HepG2 (cell line): ENCODE results near the gene DLG3. TPM values are rescaled to one million over a fixed set of nuclear protein-coding genes. Genes with fewer than 3 reads are reported as not detected.

Experiments used
- ATAC-seq: fragments of 200-7000 bp; cut with Tn5 transposase; 3 replicates; pipeline ENCODE4 v1.9.1; 2020; ENCODE audit warnings: mild to moderate bottlenecking, moderate library complexity
- BruUV-seq: library from RNA; stranded (reverse); fragments of 400-500 nt; replicated peaks from 2 replicates; lab custom pipeline; 2021; lab: Mats Ljungman, UMichigan
- CTCF ChIA-PET: fragments of 300-600 bp; formaldehyde crosslinking; extraction: SDS; loops from one replicate; lab custom pipeline; 2021; ENCODE audit warnings: low total read pairs, inconsistent platforms, low intra/inter-chr PET ratio; lab: Yijun Ruan, JAX
- POLR2A ChIA-PET: fragments of 350-600 bp; sonication (Branson Sonifier 250); formaldehyde crosslinking; loops from one replicate; lab custom pipeline; 2020; ENCODE audit warnings: antibody characterized with exemption, inconsistent platforms; lab: Yijun Ruan, JAX
- DNase-seq: peaks from one replicate; pipeline ENCODE4 v3.0.0-alpha.2; 2015; ENCODE audit warnings: low spot score
- FAIRE-seq: peaks from 3 replicates; lab custom pipeline; 2011; peaks lifted over from hg19 to GRCh38; lab: Jason Lieb, UNC
- H2AFZ ChIP-seq: one replicate; pipeline ENCODE4 v1.6.1; 2011; ENCODE audit warnings: low read length, inconsistent platforms
- H3K27ac ChIP-seq: fragments of 300-600 bp; 3 replicates; pipeline ENCODE4 v1.8.0; 2011; ENCODE audit warnings: mixed run types, mild to moderate bottlenecking, mixed read lengths, low read length, inconsistent platforms; ENCODE audit not compliant: insufficient read depth; ENCODE audit errors: extremely low read length
- H3K27me3 ChIP-seq, 2 experiments: fragments of 200-600 bp in 1 of 2; 2 replicates in 1 of 2; 3 replicates in 1 of 2; pipeline versions ENCODE4 v1.6.0 to v1.8.0; 2011; ENCODE audit warnings: low read length in 2 of 2, mild to moderate bottlenecking in 2 of 2, moderate library complexity in 2 of 2, inconsistent platforms in 1 of 2; ENCODE audit not compliant: insufficient read depth in 2 of 2, control insufficient read depth in 1 of 2
- H3K36me3 ChIP-seq, 2 experiments: fragments of 200-600 bp in 1 of 2; replicated peaks in 1 of 2; 2 replicates in 1 of 2; 3 replicates in 1 of 2; pipeline versions ENCODE4 v1.5.1 to v1.8.0; 2011; ENCODE audit warnings: low read length in 2 of 2, inconsistent platforms in 1 of 2; ENCODE audit not compliant: insufficient read depth in 2 of 2, control insufficient read depth in 1 of 2
- H3K4me1 ChIP-seq: 2 replicates; pipeline ENCODE4 v1.5.1; 2012; ENCODE audit warnings: low read length, inconsistent platforms; ENCODE audit not compliant: insufficient read depth
- H3K4me2 ChIP-seq: 2 replicates; pipeline ENCODE4 v1.6.0; 2011; ENCODE audit warnings: low read depth, low read length, inconsistent platforms
- H3K4me3 ChIP-seq, 3 experiments: fragments of 200-600 bp in 1 of 3; sonication (generic), shearing (Covaris generic) in 1 of 3; replicated peaks in 1 of 3; 2 replicates each; pipeline ENCODE4 v1.5.1; 2011 to 2016; ENCODE audit warnings: low read length in 3 of 3, inconsistent platforms in 2 of 3, low read depth in 2 of 3, mild to moderate bottlenecking in 2 of 3, control low read depth in 1 of 3, mixed read lengths in 1 of 3; ENCODE audit not compliant: insufficient read depth in 1 of 3
- H3K79me2 ChIP-seq: one replicate; pipeline ENCODE4 v1.6.1; 2011; ENCODE audit warnings: low read length, inconsistent platforms; ENCODE audit not compliant: insufficient read depth
- H3K9ac ChIP-seq: 2 replicates; pipeline ENCODE4 v1.6.0; 2011; ENCODE audit warnings: mild to moderate bottlenecking, low read depth, low read length, inconsistent platforms; ENCODE audit not compliant: insufficient read depth
- H3K9me3 ChIP-seq: 2 replicates; pipeline ENCODE4 v1.5.1; 2012; ENCODE audit warnings: mild to moderate bottlenecking, low read length
- H4K20me1 ChIP-seq: 2 replicates; pipeline ENCODE4 v1.6.0; 2011; ENCODE audit warnings: inconsistent platforms, mild to moderate bottlenecking, low read length, moderate library complexity; ENCODE audit not compliant: insufficient read depth
- ASH2L ChIP-seq: fragments of 300-600, 200-600 bp; sonication (generic); IDR thresholded peaks from 2 replicates; pipeline ENCODE4 v1.7.0; 2017; ENCODE audit warnings: low read depth, mild to moderate bottlenecking, moderate library complexity, mixed read lengths, low read length; ENCODE audit not compliant: insufficient read length
- DZIP1 ChIP-seq: sonication (generic); formaldehyde crosslinking; IDR thresholded peaks from 2 replicates; pipeline ENCODE4 v1.5.0; 2020; ENCODE audit warnings: mild to moderate bottlenecking, missing genetic modification reagents
- EEA1 ChIP-seq: sonication (generic); formaldehyde crosslinking; IDR thresholded peaks from 2 replicates; pipeline ENCODE4 v1.5.1; 2020; ENCODE audit warnings: mild to moderate bottlenecking, missing genetic modification reagents, borderline replicate concordance
- GABPA ChIP-seq, 2 experiments: IDR thresholded peaks; 2 replicates each; pipeline ENCODE4 v1.6.1; 2011 to 2016; ENCODE audit warnings: low read depth in 2 of 2, low read length in 1 of 2, missing biosample characterization in 1 of 2, missing genetic modification characterization in 1 of 2
- HNF4G ChIP-seq, 2 experiments: sonication (generic) in 1 of 2; formaldehyde crosslinking in 1 of 2; IDR thresholded peaks; 2 replicates each; pipeline versions ENCODE4 v1.4.0 to v1.6.1; 2011 to 2020; ENCODE audit warnings: borderline replicate concordance in 2 of 2, low read depth in 2 of 2, mild to moderate bottlenecking in 2 of 2, low read length in 1 of 2, missing genetic modification reagents in 1 of 2, moderate library complexity in 1 of 2
- NFE2 ChIP-seq: sonication (generic); formaldehyde crosslinking; IDR thresholded peaks from 2 replicates; pipeline ENCODE4 v1.4.0; 2020; ENCODE audit warnings: missing genetic modification reagents
- SATB2 ChIP-seq: sonication (generic); formaldehyde crosslinking; IDR thresholded peaks from 2 replicates; pipeline ENCODE4 v1.5.0; 2020; ENCODE audit warnings: missing genetic modification reagents
- ZNF318 ChIP-seq: sonication (generic); formaldehyde crosslinking; IDR thresholded peaks from 2 replicates; pipeline ENCODE4 v1.4.0; 2020; ENCODE audit warnings: mild to moderate bottlenecking, missing genetic modification reagents
- ZNF770 ChIP-seq: sonication (generic); formaldehyde crosslinking; IDR thresholded peaks from 2 replicates; pipeline ENCODE4 v1.5.0; 2020; ENCODE audit warnings: mild to moderate bottlenecking, missing genetic modification reagents
- WGBS: methylation state at CpG from one replicate; pipeline ENCODE4 v1.1.6; 2017; ENCODE audit warnings: low lambda C conversion rate; 5-methylcytosine and 5-hydroxymethylcytosine counted together
- in situ Hi-C: cut with HindIII; loops from 2 replicates; pipeline ENCODE4 v1.10.0; 2017; ENCODE audit warnings: low pct_unique_long_range_greater_than_20kb; ENCODE audit not compliant: extremely low pct_ligation_motif_present
- intact Hi-C: fragments of 100-400 bp; cut with micrococcal nuclease; formaldehyde crosslinking; loops from one replicate; pipeline ENCODE4 v1.10.0; 2022; ENCODE audit not compliant: unreplicated experiment
- polyA plus RNA-seq, 8 experiments: library from polyadenylated mRNA; depleted of rRNA in 3 of 8; stranded (reverse) in 7 of 8; unstranded in 1 of 8; fragments of >200 nt; fragmentation: Illumina TruSeq in 4 of 8; extraction: Trizol in 4 of 8; gene quantifications; 2 replicates each; pipeline versions ENCODE4 v1.2.1 to v1.2.3, GENCODE V29; 2011 to 2016; ENCODE audit warnings: low read depth in 4 of 8, missing spikeins in 1 of 8, mixed read lengths in 1 of 8; ENCODE audit not compliant: insufficient read depth in 1 of 8
- total RNA-seq, 5 experiments: library from RNA; depleted of rRNA; stranded (reverse); fragments of >200 nt; fragmentation: Illumina TruSeq; extraction: Trizol; gene quantifications; 2 replicates each; pipeline ENCODE4 v1.2.3, GENCODE V29; 2016; ENCODE audit warnings: low read depth in 1 of 5

Gene DLG3
- total and polyA plus RNA-seq, 2 of the 13 experiments (the other 11 are each of a cell fraction or from before 2014, with no cell fraction given) = 9.9 to 19.4 TPM

GRCh38 chrX:70494441-70494840 is 49.8 kb downstream of the DLG3 start (continued):
- TF ChIP-seq DZIP1 (CRISPR knock-in tag) = no peak
- no peak for TF ChIP-seq EEA1
- TF ChIP-seq SATB2 = no peak

- no peaks in the 10 kb centered on the region for H3K4me1 ChIP-seq
- intact Hi-C loops (no loop called here), in situ Hi-C loops (no loop called here)
- no peak overlapping the region for H3K4me2 ChIP-seq
- DNase-seq (no peak), ATAC-seq (no peak), FAIRE-seq (no peak)
- BruUV-seq = no TSS peak
- no peak overlapping the region for H3K9ac ChIP-seq
- H3K9me3 ChIP-seq = no peaks in the 10 kb centered on the region
- H3K36me3 ChIP-seq = peaks cover 5 to 6% of the 10 kb centered on the region in 2 experiments; a peak in 1 of 5 replicates
- WGBS = 100% methylated on average over 2 of the region's 5 CpGs
- H2AFZ ChIP-seq = no peak overlapping the region
- ChIA-PET POLR2A (no interaction called here), CTCF (no interaction called here)
- H3K27ac ChIP-seq = no peak overlapping the region
- H3K79me2 ChIP-seq = no peaks in the 10 kb centered on the region
- H3K4me3 ChIP-seq = no peak overlapping the region
- no peaks in the 10 kb centered on the region for H3K27me3 ChIP-seq
- no peaks in the 10 kb centered on the region for H4K20me1 ChIP-seq
- TF ChIP-seq ZNF770 (CRISPR knock-in tag) (no peak), NFE2 (CRISPR knock-in tag) (no peak), GABPA (IDR thresholded peaks at IDR 0.05; ENCODE audit: low read depth, low read length) (no peak), GABPA (CRISPR knock-in tag; IDR thresholded peaks at IDR 0.05; ENCODE audit: low read depth) (no peak), HNF4G (IDR thresholded peaks at IDR 0.05; ENCODE audit: borderline replicate concordance, low read depth, low read length) (no peak), HNF4G (CRISPR knock-in tag; IDR thresholded peaks at IDR 0.05; ENCODE audit: borderline replicate concordance, low read depth) (no peak), ASH2L (no peak), ZNF318 (no peak)
These were observed 51.9 kb downstream of the DLG3 start for GRCh38 chrX:70496491-70496890.
